B cell (primary cell): ENCODE data around the gene DKK3. TPM values are rescaled to one million over a fixed set of nuclear protein-coding genes. Genes with fewer than 3 reads are reported as not detected.

ENCODE experiments used
- ATAC-seq: fragments of 200-7000 bp; cut with Tn5 transposase; one replicate; pipeline ENCODE4 v1.10.0; 2021; ENCODE audit warnings: low read depth, mild to moderate bottlenecking, moderate number of reproducible peaks, moderate library complexity
- CTCF ChIA-PET: fragments of 350-600 bp; sonication (Branson Sonifier 250); formaldehyde crosslinking; loops from one replicate; lab custom pipeline; 2021; ENCODE audit warnings: antibody characterized with exemption, inconsistent platforms; lab: Charles Lee
- POLR2A ChIA-PET: fragments of 350-600 bp; sonication (Branson Sonifier 250); formaldehyde crosslinking; loops from one replicate; lab custom pipeline; 2021; ENCODE audit warnings: antibody characterized with exemption; lab: Charles Lee
- DNase-seq: peaks from one replicate; pipeline ENCODE4 v3.0.0; 2013
- H2AFZ ChIP-seq: 2 replicates; pipeline ENCODE4 v1.6.1; 2012; ENCODE audit warnings: mild to moderate bottlenecking, low read depth, low read length; ENCODE audit not compliant: insufficient read depth, poor library complexity, severe bottlenecking
- H3K27ac ChIP-seq, 2 donors: 1 replicate in 1 of 2; 2 replicates in 1 of 2; pipeline ENCODE4 v1.5.1; 2012 to 2013; ENCODE audit warnings: low read length in 2 of 2, mild to moderate bottlenecking in 2 of 2, moderate library complexity in 1 of 2
- H3K27me3 ChIP-seq, 4 experiments: fragments of 200-600 bp in 1 of 4; sonication (generic) in 1 of 4; replicated peaks in 1 of 4; 1 replicate in 2 of 4; 2 replicates in 2 of 4; pipeline versions ENCODE4 v1.6.1 to v1.7.0; 2013 to 2016; ENCODE audit warnings: low read length in 3 of 4, mild to moderate bottlenecking in 2 of 4, mixed read lengths in 1 of 4, moderate library complexity in 1 of 4; ENCODE audit not compliant: insufficient read depth in 4 of 4, control insufficient read depth in 3 of 4; ENCODE audit errors: control extremely low read depth in 1 of 4
- H3K36me3 ChIP-seq, 2 experiments: replicated peaks in 1 of 2; 1 replicate in 1 of 2; 2 replicates in 1 of 2; pipeline versions ENCODE4 v1.6.1 to v1.7.1; 2013; ENCODE audit warnings: low read length in 1 of 2; ENCODE audit not compliant: insufficient read depth in 2 of 2, control insufficient read depth in 1 of 2; ENCODE audit errors: control extremely low read depth in 1 of 2, extremely low read depth in 1 of 2
- H3K4me1 ChIP-seq, 2 donors: fragments of 200-600 bp in 1 of 2; sonication (generic) in 1 of 2; 1 replicate in 1 of 2; 2 replicates in 1 of 2; pipeline versions ENCODE4 v1.5.1 to v1.6.1; 2013 to 2017; ENCODE audit warnings: low read length in 2 of 2; ENCODE audit not compliant: control insufficient read depth in 2 of 2, insufficient read depth in 2 of 2
- H3K4me2 ChIP-seq: replicated peaks from 2 replicates; pipeline ENCODE3; 2012; ENCODE audit warnings: mild to moderate bottlenecking, low read depth, low read length; ENCODE audit not compliant: poor library complexity, severe bottlenecking
- H3K4me3 ChIP-seq, 5 experiments: fragments of 200-600 bp in 1 of 5; sonication (generic) in 1 of 5; 1 replicate in 3 of 5; 2 replicates in 2 of 5; pipeline versions ENCODE4 v1.5.1 to v1.7.0; 2011 to 2016; ENCODE audit warnings: low read length in 4 of 5, mild to moderate bottlenecking in 4 of 5, low read depth in 2 of 5, control low read depth in 1 of 5, moderate library complexity in 1 of 5; ENCODE audit not compliant: insufficient read depth in 1 of 5; ENCODE audit errors: control extremely low read depth in 1 of 5, extremely low read depth in 1 of 5
- H3K79me2 ChIP-seq: fragments of 200-600 bp; sonication (generic); one replicate; pipeline ENCODE4 v1.6.0; 2016; ENCODE audit warnings: low read length; ENCODE audit not compliant: control insufficient read depth, insufficient read depth
- H3K9ac ChIP-seq: fragments of 200-600 bp; sonication (generic); 2 replicates; pipeline ENCODE4 v1.6.1; 2017; ENCODE audit warnings: mild to moderate bottlenecking, low read length, moderate library complexity
- H3K9me3 ChIP-seq, 3 donors: one replicate each; pipeline versions ENCODE4 v1.6.1 to v1.7.1; 2013; ENCODE audit warnings: low read length in 2 of 3; ENCODE audit not compliant: control insufficient read depth in 2 of 3, insufficient read depth in 1 of 3; ENCODE audit errors: control extremely low read depth in 1 of 3
- H4K20me1 ChIP-seq: 2 replicates; pipeline ENCODE4 v1.6.0; 2012; ENCODE audit warnings: mild to moderate bottlenecking, low read length; ENCODE audit not compliant: insufficient read depth, control insufficient read depth, poor library complexity, severe bottlenecking
- H3K27ac Mint-ChIP-seq: one replicate; pipeline ENCODE4 v1.8.0; 2021; ENCODE audit warnings: mixed read lengths
- H3K27me3 Mint-ChIP-seq: one replicate; pipeline ENCODE4 v1.8.0; 2021; ENCODE audit warnings: mixed read lengths
- H3K4me1 Mint-ChIP-seq: one replicate; pipeline ENCODE4 v1.8.0; 2021; ENCODE audit warnings: mixed read lengths
- H3K4me3 Mint-ChIP-seq: one replicate; pipeline ENCODE4 v1.8.0; 2021; ENCODE audit warnings: mixed read lengths
- H3K9me3 Mint-ChIP-seq: one replicate; pipeline ENCODE4 v1.8.0; 2022; ENCODE audit warnings: mixed read lengths; ENCODE audit not compliant: insufficient read depth
- EZH2 ChIP-seq: IDR thresholded peaks from 2 replicates; pipeline ENCODE4 v1.6.1; 2012; ENCODE audit warnings: borderline replicate concordance, low read depth, mild to moderate bottlenecking, moderate library complexity, low read length; ENCODE audit not compliant: insufficient read depth, poor library complexity, severe bottlenecking
- WGBS: methylation state at CpG from one replicate; pipeline ENCODE4 v1.1.5; 2013; ENCODE audit warnings: missing lambda C conversion rate; ENCODE audit not compliant: insufficient coverage; 5-methylcytosine and 5-hydroxymethylcytosine counted together
- intact Hi-C: fragments of 100-400 bp; cut with micrococcal nuclease; formaldehyde crosslinking; loops from one replicate; pipeline ENCODE4 v1.10.0; 2022
- polyA plus RNA-seq: library from polyadenylated mRNA; depleted of rRNA; stranded (reverse); fragments of >200 nt; gene quantifications from 2 replicates; pipeline ENCODE4 v1.2.3, GENCODE V29; 2012
- total RNA-seq, 2 donors: library from RNA; stranded (reverse); fragments of 120-200 nt in 1 of 2; gene quantifications; 1 replicate in 1 of 2; 2 replicates in 1 of 2; pipeline versions ENCODE4 v1.2.3 to v1.2.4, GENCODE V29; 2013 to 2022
- TF ChIP-seq, protein P1 (sequence below): fragments of 200-600 bp; IDR thresholded peaks from one replicate; pipeline ENCODE4 v1.8.0; 2022; ENCODE audit warnings: antibody characterized with exemption, mild to moderate bottlenecking

The DKK3 gene
- total and polyA plus RNA-seq, 2 donors (not counting 1 experiment from before 2014, with no cell fraction given): 0.33 TPM; not detected in 1

DNA sequence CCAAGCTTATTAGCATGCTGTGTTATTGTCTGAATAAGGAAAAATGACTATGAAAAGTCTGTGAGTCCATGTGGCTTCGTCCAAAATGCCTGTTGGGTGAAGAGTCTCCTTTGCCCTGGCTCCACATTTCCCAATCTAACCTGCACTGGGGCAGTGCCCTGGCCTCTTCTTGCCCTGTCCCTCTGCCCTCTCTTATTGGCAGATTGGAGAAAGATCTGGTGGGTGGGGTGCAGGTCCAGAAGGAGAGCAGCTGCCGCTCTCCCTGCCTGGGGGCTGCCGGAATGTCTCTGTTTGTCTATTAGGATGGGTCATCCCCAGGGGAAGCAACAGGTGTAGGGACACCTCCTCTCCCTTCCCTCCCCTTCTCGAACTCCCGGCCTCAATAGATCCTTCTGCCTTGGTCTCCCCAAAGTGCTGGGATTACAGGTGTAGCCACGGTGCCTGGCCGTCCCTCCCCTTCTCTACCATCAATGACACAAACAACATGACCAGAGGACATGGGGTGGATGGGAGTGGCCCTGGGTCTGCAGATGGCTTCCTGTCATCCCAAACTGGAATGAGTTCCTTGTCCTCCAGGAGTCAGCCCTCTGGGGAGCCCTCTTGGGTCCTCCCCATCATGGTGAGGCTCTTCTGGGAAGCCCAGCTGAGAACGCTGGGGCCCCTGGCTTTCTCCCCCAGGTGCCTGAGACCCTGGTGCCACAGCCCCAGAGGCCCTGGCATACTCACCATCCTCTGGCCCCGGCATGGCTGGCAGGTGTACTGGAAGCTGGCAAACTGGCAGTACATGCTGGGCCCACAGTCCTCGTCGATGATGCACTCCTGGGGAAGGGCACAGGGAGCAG lies 40.5 kb downstream of the DKK3 start:
- Mint-ChIP-seq H3K4me3 (no peak overlapping the region), H3K27ac (no peak overlapping the region), H3K9me3 (no peaks in the 10 kb centered on the region), H3K4me1 (no peaks in the 10 kb centered on the region), H3K27me3 (peaks cover 10% of the 10 kb centered on the region)
- H3K27ac ChIP-seq: no peak overlapping the region
- H3K27me3 ChIP-seq: peaks cover 0 to 9% (median 0%) of the 10 kb centered on the region in 4 experiments
- no peaks in the 10 kb centered on the region for H3K36me3 ChIP-seq
- ChIA-PET POLR2A (no interaction called here), CTCF (interaction anchor here (0.6 to 1.6 kb wide), 3 partner anchors 28 to 175 kb away, joined by 3 to 5 read pairs (median 4); no protein-coding TSS in a partner anchor)
- ATAC-seq: no peak
- no peak for TF ChIP-seq EZH2
- TF ChIP-seq, protein P1, sequence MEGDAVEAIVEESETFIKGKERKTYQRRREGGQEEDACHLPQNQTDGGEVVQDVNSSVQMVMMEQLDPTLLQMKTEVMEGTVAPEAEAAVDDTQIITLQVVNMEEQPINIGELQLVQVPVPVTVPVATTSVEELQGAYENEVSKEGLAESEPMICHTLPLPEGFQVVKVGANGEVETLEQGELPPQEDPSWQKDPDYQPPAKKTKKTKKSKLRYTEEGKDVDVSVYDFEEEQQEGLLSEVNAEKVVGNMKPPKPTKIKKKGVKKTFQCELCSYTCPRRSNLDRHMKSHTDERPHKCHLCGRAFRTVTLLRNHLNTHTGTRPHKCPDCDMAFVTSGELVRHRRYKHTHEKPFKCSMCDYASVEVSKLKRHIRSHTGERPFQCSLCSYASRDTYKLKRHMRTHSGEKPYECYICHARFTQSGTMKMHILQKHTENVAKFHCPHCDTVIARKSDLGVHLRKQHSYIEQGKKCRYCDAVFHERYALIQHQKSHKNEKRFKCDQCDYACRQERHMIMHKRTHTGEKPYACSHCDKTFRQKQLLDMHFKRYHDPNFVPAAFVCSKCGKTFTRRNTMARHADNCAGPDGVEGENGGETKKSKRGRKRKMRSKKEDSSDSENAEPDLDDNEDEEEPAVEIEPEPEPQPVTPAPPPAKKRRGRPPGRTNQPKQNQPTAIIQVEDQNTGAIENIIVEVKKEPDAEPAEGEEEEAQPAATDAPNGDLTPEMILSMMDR: no peak
- H2AFZ ChIP-seq: no peak overlapping the region
- no peaks in the 10 kb centered on the region for H4K20me1 ChIP-seq
- H3K4me1 ChIP-seq: no peaks in the 10 kb centered on the region
- no peaks in the 10 kb centered on the region for H3K79me2 ChIP-seq
- no peak overlapping the region for H3K9ac ChIP-seq
- intact Hi-C loops: loop anchor here (1.0 kb wide), 1 partner anchor 169 kb away; no protein-coding TSS in a partner anchor
- H3K9me3 ChIP-seq: no peaks in the 10 kb centered on the region
- WGBS: 82% methylated on average over 5 of the region's 11 CpGs
- no peak for DNase-seq
- H3K4me2 ChIP-seq: no peak overlapping the region
- no peak overlapping the region for H3K4me3 ChIP-seq
